GM19397 (cell line): ENCODE measurements around the gene CEP192.

Experiments used
- ATAC-seq: cut with Tn5 transposase; IDR thresholded peaks from one replicate; pipeline ENCODE4 v1.9.1; 2021; ENCODE audit warnings: mild to moderate bottlenecking, moderate library complexity; ENCODE audit not compliant: unreplicated experiment

Gene CEP192

DNA sequence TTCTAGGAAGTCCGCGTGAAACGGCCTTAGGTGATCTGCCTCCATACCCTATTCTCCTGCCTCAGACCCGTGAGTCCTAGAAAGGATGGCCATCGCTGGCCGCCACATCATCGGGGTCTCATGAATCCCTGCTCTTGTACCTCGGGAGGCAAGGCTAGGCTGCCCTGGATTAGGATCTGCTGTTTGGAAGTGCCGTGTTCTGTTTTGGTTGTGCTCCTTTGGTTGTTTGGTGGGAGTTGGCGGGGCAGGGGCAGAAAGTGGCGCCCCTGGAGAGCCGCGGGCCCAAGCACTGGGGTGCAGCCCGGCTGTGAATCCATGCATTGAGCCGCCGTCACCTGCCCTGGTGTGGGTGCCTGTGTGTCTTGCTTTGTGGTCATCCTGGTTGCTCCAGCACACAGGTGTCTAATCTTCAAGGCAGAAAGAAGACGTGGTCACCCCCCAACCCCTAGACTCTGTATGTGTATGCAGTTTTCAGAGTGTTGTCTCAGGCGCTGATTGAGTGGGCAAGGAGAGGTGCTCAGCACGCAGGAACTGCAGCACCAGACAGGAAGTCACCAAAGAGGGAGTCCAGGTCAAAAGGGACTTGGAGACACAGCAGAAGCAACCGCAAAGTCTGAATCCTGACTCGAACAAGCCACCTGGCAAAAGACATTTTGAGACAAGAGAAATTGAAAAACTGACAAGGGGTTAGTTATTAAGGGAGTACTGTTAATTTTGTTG, 147.4 kb downstream of the CEP192 start:
- no peak for ATAC-seq

DNA sequence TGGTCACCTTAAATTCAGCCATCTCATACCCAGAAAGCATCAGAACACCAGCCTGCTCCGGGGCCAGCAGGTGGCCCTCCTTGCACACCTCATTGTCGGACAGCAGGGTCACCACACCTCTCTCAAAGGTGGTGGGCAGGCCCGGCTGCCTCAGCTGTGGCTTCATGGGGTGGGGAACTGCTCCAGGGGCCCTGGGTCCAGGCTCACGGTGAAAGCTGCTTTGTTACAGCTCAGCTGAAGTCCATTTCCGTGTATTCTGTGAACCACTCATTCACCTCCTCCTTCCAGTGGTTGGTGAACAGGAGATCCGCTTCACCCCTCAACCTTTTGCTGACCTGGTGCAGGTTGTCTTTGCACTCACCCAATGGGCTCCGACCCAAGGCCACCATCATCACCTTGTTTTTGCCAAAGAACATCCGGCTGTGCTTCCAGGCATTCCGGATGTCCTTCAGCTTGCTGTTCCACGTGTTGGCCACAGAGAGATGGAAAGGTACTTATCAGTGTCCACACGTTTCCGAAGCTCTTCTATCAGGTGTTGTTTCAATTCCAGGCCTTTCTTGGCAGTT, 148.8 kb downstream of the CEP192 start:
- no peak for ATAC-seq

DNA sequence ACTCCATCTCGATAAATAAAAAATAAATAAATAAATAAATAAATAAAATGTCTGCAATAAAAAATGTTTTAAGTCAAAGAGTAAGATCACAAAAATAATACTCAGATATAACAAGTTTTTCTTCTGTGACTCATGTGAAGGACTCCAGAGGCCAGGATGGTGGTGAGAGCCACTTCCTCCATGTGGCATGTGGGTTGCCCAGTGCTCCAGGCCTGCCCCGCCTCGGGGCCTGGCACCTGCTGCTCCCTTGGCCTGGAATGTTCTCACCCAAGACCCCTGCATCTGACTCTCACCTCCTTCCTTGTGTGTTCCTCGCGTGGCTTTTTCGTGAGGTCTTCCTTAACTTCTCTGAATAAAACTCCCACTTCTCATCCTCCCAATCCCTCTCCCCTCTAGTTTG, 150.0 kb downstream of the CEP192 start:
- ATAC-seq: no peak

DNA sequence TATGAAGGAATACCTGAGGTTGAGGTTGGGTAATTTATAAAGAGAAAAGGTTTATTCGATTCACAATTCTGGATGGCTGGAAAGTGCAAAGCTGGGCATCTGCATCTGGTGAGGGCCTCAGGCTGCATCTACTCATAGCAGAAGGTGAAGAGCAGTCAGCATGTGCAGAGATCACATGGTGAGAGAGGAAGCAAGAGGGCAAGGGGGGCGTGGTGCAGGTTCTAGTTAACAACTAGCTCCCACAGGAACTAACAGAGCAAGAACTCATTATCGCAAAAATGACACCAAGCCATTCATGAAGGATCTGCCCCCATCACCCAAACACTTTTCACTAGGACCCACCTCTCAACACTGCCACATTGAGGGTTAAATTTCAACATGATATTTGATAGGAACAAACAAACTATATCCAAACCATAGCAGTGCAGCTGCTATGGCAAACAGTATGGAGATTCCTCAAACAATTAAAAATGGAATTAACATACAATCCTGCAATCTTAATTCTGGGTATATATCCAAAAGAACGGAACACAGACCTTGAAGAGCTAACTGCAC, 154.6 kb downstream of the CEP192 start:
- no peak for ATAC-seq

GRCh38 chr18:13147130-13147529, 156.0 kb downstream of the CEP192 start:
- ATAC-seq: no peak

DNA sequence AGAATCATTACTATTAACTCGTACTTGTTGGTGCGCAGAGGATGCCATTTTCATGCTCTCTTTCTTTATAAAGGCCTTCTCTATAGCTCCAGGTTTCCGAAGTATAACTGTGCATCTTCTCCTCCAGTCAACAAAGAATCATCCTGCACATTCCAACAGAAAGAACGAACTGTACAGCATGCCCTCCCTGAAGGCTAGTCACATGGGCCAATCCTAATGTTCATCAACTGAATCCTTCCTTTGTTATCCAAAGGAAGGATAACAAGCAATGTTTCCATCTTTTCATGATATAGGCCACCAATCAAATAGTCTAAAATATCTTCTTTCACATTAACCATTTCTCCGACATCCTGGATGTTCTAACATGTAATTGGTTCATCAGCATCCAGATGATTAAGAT, 160.5 kb downstream of the CEP192 start:
- ATAC-seq: no peak

- ATAC-seq: no peak
Observed at GRCh38 chr18:13158428-13158827, 167.3 kb downstream of the CEP192 start.

DNA sequence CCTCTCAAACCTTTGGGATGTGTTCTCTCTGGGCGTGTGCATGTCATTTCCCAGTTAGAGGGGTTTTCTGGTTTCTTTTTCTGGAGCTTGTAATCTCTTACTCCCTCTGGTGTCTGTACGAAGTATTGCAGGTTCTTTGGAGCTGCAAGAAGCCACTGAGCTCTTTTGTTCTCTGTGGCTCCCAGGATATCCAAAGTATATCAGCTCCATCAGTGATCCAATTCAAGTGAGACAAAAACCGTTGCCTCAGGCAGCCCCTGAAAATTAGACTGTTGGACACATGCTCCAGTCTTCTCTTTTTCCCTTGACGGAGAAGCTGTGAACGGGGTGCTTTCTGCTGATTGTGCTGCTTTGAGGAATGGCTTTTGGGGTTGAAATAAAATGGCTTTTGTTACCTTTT, 168.4 kb downstream of the CEP192 start:
- no peak for ATAC-seq

GRCh38 chr18:13161276-13161899, 170.2 kb downstream of the CEP192 start:
- no peak for ATAC-seq

DNA sequence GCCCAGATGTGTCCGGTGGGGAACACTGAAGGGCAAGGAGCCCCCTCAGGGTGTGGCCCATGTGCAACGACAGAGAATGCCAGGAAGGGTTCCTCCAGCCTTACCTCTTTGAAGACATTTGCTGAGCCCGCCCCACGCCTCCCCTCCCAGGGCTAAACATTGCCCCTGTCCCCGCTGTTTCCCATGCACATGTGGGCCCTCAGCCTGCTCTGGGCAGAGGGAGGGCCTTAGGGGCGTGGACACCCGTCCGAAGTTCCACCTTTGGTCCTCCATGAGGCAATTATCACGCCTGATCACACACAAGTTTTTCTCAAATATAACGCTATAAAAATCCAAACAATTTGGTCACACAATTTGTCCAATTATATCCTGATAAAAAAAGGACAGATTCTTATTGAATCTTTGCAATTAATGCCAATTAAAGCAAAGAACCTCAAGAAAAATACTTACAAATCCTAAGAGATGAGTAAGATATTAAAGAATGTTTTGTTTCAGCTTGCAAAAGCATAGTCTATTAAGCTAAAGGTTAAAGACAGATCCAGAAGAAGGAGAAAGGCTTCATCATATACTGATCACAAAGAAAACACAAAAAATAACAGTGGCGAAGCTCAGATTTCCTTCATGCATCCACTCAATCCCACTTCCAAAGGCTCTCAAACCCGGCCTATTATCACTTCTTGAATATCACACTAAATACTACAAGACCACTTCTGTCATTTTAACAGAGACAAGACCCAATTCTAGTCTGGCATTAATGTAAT, 172.2 kb downstream of the CEP192 start:
- no peak for ATAC-seq

DNA sequence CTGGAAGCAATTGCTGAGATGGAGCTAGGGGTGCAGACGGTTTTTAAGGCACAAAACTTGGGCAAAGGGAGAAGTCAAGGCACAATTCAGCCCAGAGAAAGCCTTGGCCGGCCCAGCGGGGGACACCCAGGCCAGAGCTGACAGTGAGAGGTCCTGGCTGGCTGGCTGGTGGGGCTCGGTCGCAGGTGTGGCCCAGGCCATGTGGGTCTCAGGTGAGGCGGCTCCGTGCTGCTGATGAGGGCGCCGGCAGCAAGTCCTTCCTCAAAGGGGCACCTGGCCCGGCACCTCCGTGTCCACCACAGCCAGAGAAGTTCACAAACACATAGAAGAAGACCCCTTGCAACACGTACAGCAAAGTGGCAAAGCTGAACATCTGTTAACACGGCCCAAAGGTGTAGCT, 173.2 kb downstream of the CEP192 start:
- no peak for ATAC-seq

DNA sequence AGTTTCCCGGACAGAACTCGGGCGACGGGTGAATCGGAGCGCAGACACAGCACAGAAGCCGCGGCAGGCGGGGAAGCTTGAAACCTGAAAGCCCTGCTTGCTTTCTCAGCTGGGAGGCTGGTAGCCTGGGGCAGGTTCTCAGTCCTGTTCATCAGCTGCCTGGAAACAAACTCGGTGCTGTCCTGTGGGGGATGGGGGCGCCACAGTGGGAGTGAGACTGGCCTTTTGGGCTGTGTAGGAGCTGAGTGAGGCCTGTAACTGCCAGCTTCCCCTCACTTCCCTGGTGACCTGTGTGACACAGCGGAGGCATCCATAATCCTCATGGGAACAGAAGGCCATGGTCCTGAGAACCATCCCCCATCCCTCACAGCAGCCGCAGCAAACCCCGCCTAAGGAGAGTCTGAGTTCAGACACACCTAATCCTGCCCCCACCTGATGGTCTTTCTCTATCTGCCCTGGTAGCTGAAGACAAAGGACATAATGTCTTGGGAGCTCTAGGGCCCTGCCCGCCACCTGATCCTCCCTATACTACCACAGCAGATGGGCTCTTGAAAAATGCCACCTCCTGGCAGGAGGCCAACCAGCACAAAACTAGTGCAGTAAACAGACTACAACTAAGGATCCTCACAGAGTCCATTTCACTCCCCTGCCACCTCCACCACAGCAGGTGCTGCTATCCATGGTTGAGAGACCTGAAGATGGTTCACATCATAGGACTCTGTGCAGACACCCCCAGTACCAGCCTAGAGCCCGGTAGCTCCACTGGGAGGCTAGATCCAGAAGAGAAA, 174.7 kb downstream of the CEP192 start:
- ATAC-seq: no peak

GRCh38 chr18:13173578-13174145, 182.5 kb downstream of the CEP192 start:
- ATAC-seq: no peak
